H1 (cell line): Measurements from ENCODE around the gene RAB3C. TPM values are rescaled to one million over a fixed set of nuclear protein-coding genes. Genes with fewer than 3 reads are reported as not detected.

Experiments used
- CTCF ChIA-PET: fragments of 300-600 bp; sonication (Branson Sonifier 250); formaldehyde crosslinking; loops from one replicate; lab custom pipeline; 2021; ENCODE audit not compliant: partially characterized antibody; lab: Charles Lee
- POLR2A ChIA-PET: fragments of 300-600 bp; sonication (Branson Sonifier 250); formaldehyde crosslinking; loops from one replicate; lab custom pipeline; 2021; ENCODE audit warnings: inconsistent platforms; ENCODE audit not compliant: partially characterized antibody; lab: Charles Lee
- DNase-seq, 2 experiments: peaks; one replicate each; pipeline versions ENCODE4 v3.0.0 to v3.0.0-alpha.2; 2010 to 2022; ENCODE audit warnings: low spot score in 2 of 2, low read depth in 1 of 2, mixed read lengths in 1 of 2
- FAIRE-seq: peaks from 2 replicates; lab custom pipeline; 2011; peaks lifted over from hg19 to GRCh38; lab: Jason Lieb, UNC
- H2AFZ ChIP-seq: 2 replicates; pipeline ENCODE4 v1.8.1; 2012; ENCODE audit warnings: low read length, inconsistent platforms
- H2AK5ac ChIP-seq: 2 replicates; pipeline ENCODE4 v1.6.1; 2013; ENCODE audit warnings: low read depth, low read length
- H2BK120ac ChIP-seq: replicated peaks from 2 replicates; pipeline ENCODE3; 2013; ENCODE audit warnings: low read depth, low read length, inconsistent platforms
- H2BK12ac ChIP-seq: 2 replicates; pipeline ENCODE4 v1.6.1; 2013; ENCODE audit warnings: low read depth, low read length
- H2BK15ac ChIP-seq: 2 replicates; pipeline ENCODE4 v1.6.1; 2013; ENCODE audit warnings: low read length
- H2BK20ac ChIP-seq: 2 replicates; pipeline ENCODE4 v1.6.1; 2013; ENCODE audit warnings: low read length
- H2BK5ac ChIP-seq: 2 replicates; pipeline ENCODE4 v1.6.1; 2013; ENCODE audit warnings: low read depth, low read length
- H3K14ac ChIP-seq: 2 replicates; pipeline ENCODE4 v1.6.1; 2013; ENCODE audit warnings: inconsistent platforms; ENCODE audit not compliant: insufficient read length
- H3K18ac ChIP-seq: 2 replicates; pipeline ENCODE4 v1.6.1; 2013; ENCODE audit warnings: low read length; ENCODE audit errors: extremely low read depth
- H3K23ac ChIP-seq: 2 replicates; pipeline ENCODE4 v1.6.1; 2013; ENCODE audit warnings: inconsistent platforms; ENCODE audit not compliant: insufficient read length
- H3K23me2 ChIP-seq: 2 replicates; pipeline ENCODE4 v1.6.1; 2013; ENCODE audit warnings: low read depth, low read length
- H3K27ac ChIP-seq: 2 replicates; pipeline ENCODE4 v1.6.1; 2011; ENCODE audit warnings: low read depth, low read length, inconsistent platforms
- H3K27me3 ChIP-seq, 4 experiments: replicated peaks in 1 of 4; 1 replicate in 1 of 4; 2 replicates in 3 of 4; pipeline versions ENCODE4 v1.6.1 to v1.8.1; 2011 to 2013; ENCODE audit warnings: low read length in 3 of 4, mild to moderate bottlenecking in 3 of 4, inconsistent platforms in 2 of 4, mixed read lengths in 2 of 4, moderate library complexity in 1 of 4; ENCODE audit not compliant: control insufficient read depth in 3 of 4, insufficient read depth in 3 of 4; ENCODE audit errors: extremely low read depth in 1 of 4
- H3K36me3 ChIP-seq, 4 experiments: 2 replicates each; pipeline versions ENCODE4 v1.6.1 to v1.8.1; 2011 to 2013; ENCODE audit warnings: mild to moderate bottlenecking in 4 of 4, low read length in 3 of 4, moderate library complexity in 2 of 4, control low read depth in 1 of 4, inconsistent platforms in 1 of 4; ENCODE audit not compliant: insufficient read depth in 4 of 4, control insufficient read depth in 2 of 4
- H3K4ac ChIP-seq: replicated peaks from 2 replicates; pipeline ENCODE3; 2013; ENCODE audit warnings: low read length, low read depth, mixed read lengths, inconsistent platforms; ENCODE audit not compliant: insufficient read length
- H3K4me1 ChIP-seq, 4 experiments: replicated peaks in 1 of 4; 1 replicate in 1 of 4; 2 replicates in 3 of 4; pipeline versions ENCODE4 v1.6.1 to v1.8.1; 2011 to 2013; ENCODE audit warnings: low read length in 3 of 4, inconsistent platforms in 2 of 4, mixed read lengths in 1 of 4; ENCODE audit not compliant: insufficient read depth in 4 of 4, control insufficient read depth in 3 of 4
- H3K4me2 ChIP-seq, 2 experiments: 2 replicates each; pipeline versions ENCODE4 v1.6.1 to v1.8.1; 2011 to 2013; ENCODE audit warnings: low read depth in 2 of 2, low read length in 2 of 2, control low read depth in 1 of 2, inconsistent platforms in 1 of 2, mild to moderate bottlenecking in 1 of 2; ENCODE audit not compliant: insufficient read depth in 1 of 2
- H3K4me3 ChIP-seq, 4 experiments: fragments of 200-600, 300-600 bp in 1 of 4; sonication (generic), shearing (Covaris generic), sonication (Bioruptor Twin) in 1 of 4; 2 replicates each; pipeline versions ENCODE4 v1.5.1 to v1.8.1; 2011 to 2016; ENCODE audit warnings: low read length in 4 of 4, low read depth in 3 of 4, control low read depth in 2 of 4, inconsistent platforms in 2 of 4, mild to moderate bottlenecking in 2 of 4, mixed read lengths in 1 of 4, moderate library complexity in 1 of 4; ENCODE audit not compliant: insufficient read depth in 2 of 4; ENCODE audit errors: extremely low read depth in 1 of 4
- H3K56ac ChIP-seq: replicated peaks from 2 replicates; pipeline ENCODE3; 2013; ENCODE audit warnings: low read depth, mild to moderate bottlenecking, mixed read lengths, low read length, inconsistent platforms; ENCODE audit not compliant: insufficient read length
- H3K79me1 ChIP-seq: 2 replicates; pipeline ENCODE4 v1.6.1; 2013; ENCODE audit warnings: low read depth, low read length, control low read depth
- H3K79me2 ChIP-seq, 2 experiments: 2 replicates each; pipeline versions ENCODE4 v1.6.1 to v1.8.1; 2012 to 2013; ENCODE audit warnings: low read length in 2 of 2, mild to moderate bottlenecking in 2 of 2, inconsistent platforms in 1 of 2; ENCODE audit not compliant: insufficient read depth in 2 of 2, control insufficient read depth in 1 of 2
- H3K9ac ChIP-seq, 4 experiments: replicated peaks in 1 of 4; 1 replicate in 1 of 4; 2 replicates in 3 of 4; pipeline versions ENCODE4 v1.6.1 to v1.8.1; 2011 to 2013; ENCODE audit warnings: low read depth in 3 of 4, low read length in 3 of 4, control low read depth in 2 of 4, mild to moderate bottlenecking in 2 of 4, moderate library complexity in 2 of 4, inconsistent platforms in 1 of 4; ENCODE audit errors: extremely low read depth in 1 of 4
- H3K9me3 ChIP-seq, 2 experiments: 2 replicates each; pipeline versions ENCODE4 v1.6.1 to v1.8.1; 2012 to 2013; ENCODE audit warnings: mild to moderate bottlenecking in 2 of 2, moderate library complexity in 2 of 2, control low read depth in 1 of 2, inconsistent platforms in 1 of 2, low read depth in 1 of 2, low read length in 1 of 2, mixed read lengths in 1 of 2; ENCODE audit not compliant: insufficient read depth in 2 of 2
- H4K20me1 ChIP-seq, 2 experiments: replicated peaks in 1 of 2; 2 replicates each; pipeline versions ENCODE3 to v1.8.1; 2011 to 2013; ENCODE audit warnings: inconsistent platforms in 2 of 2, low read length in 2 of 2, mild to moderate bottlenecking in 1 of 2; ENCODE audit not compliant: insufficient read depth in 2 of 2, control insufficient read depth in 1 of 2
- H4K5ac ChIP-seq: 2 replicates; pipeline ENCODE4 v1.6.1; 2013; ENCODE audit warnings: low read length, low read depth, mixed read lengths, inconsistent platforms; ENCODE audit not compliant: insufficient read length
- H4K8ac ChIP-seq: 2 replicates; pipeline ENCODE4 v1.8.0; 2013; ENCODE audit warnings: mild to moderate bottlenecking, moderate library complexity, low read length, inconsistent platforms; ENCODE audit not compliant: insufficient read depth; ENCODE audit errors: extremely low read depth
- H4K91ac ChIP-seq: replicated peaks from 2 replicates; pipeline ENCODE3; 2013; ENCODE audit warnings: low read length, mixed read lengths, inconsistent platforms; ENCODE audit not compliant: insufficient read length
- ASH2L ChIP-seq: fragments of 200-600, 300-600 bp; sonication (generic); IDR thresholded peaks from one replicate; pipeline ENCODE4 v1.7.1; 2017; ENCODE audit warnings: low read length
- BACH1 ChIP-seq: IDR thresholded peaks from 2 replicates; pipeline ENCODE4 v1.6.1; 2012; ENCODE audit warnings: low read length, improper control_type of control experiment
- CBX5 ChIP-seq: fragments of 300-800, 300-1000 bp; sonication (generic); IDR thresholded peaks from 2 replicates; pipeline ENCODE4 v1.7.1; 2016; ENCODE audit warnings: antibody characterized with exemption, low read length, low read depth
- CREB1 ChIP-seq: IDR thresholded peaks from 2 replicates; pipeline ENCODE4 v1.6.1; 2012; ENCODE audit warnings: inconsistent platforms
- E2F6 ChIP-seq: IDR thresholded peaks from 2 replicates; pipeline ENCODE4 v1.6.1; 2012; ENCODE audit warnings: inconsistent platforms
- MAFK ChIP-seq: IDR thresholded peaks from 2 replicates; pipeline ENCODE4 v1.6.1; 2012; ENCODE audit warnings: low read depth, mild to moderate bottlenecking, improper control_type of control experiment, low read length
- RXRA ChIP-seq: IDR thresholded peaks from 2 replicates; pipeline ENCODE4 v1.6.1; 2011; ENCODE audit warnings: low read depth, mild to moderate bottlenecking, low read length, moderate library complexity; ENCODE audit not compliant: insufficient read depth
- SIN3A ChIP-seq, 2 experiments: IDR thresholded peaks in 1 of 2; conservative IDR thresholded peaks in 1 of 2; 2 replicates each; pipeline ENCODE4 v1.6.1; 2011 to 2012; ENCODE audit warnings: low read length in 2 of 2, improper control_type of control experiment in 1 of 2, low read depth in 1 of 2, mild to moderate bottlenecking in 1 of 2
- SP2 ChIP-seq: IDR thresholded peaks from 2 replicates; pipeline ENCODE4 v1.6.1; 2012; ENCODE audit warnings: mild to moderate bottlenecking, low read length, inconsistent platforms
- TEAD4 ChIP-seq: IDR thresholded peaks from 2 replicates; pipeline ENCODE4 v1.6.1; 2012; ENCODE audit warnings: low read depth, low read length, inconsistent platforms, mixed read lengths
- WGBS, 2 experiments: shearing (Covaris generic) in 1 of 2; methylation state at CpG; one replicate each; pipeline versions ENCODE4 v1.1.6 to v1.1.7; 2013 to 2015; ENCODE audit warnings: low lambda C conversion rate in 2 of 2, mixed read lengths in 2 of 2, inconsistent platforms in 1 of 2, low coverage in 1 of 2, missing lambda C conversion rate in 1 of 2; ENCODE audit not compliant: insufficient replicate concordance in 2 of 2, insufficient coverage in 1 of 2, insufficient read length in 1 of 2; ENCODE audit errors: extremely low coverage in 1 of 2, missing lambda C conversion rate in 1 of 2; 5-methylcytosine and 5-hydroxymethylcytosine counted together
- polyA plus RNA-seq, 7 experiments: library from polyadenylated mRNA; depleted of rRNA in 3 of 7; stranded (reverse) in 5 of 7; unstranded in 2 of 7; fragments of >200 nt in 5 of 7; fragments of 200-250 nt in 2 of 7; gene quantifications; 1 replicate in 5 of 7; 2 replicates in 1 of 7; 4 replicates in 1 of 7; pipeline versions ENCODE4 v1.2.1 to v1.2.3, GENCODE V29; 2011 to 2013; ENCODE audit warnings: missing spikeins in 2 of 7, mixed read lengths in 2 of 7
- total RNA-seq: library from RNA; stranded (reverse); fragmentation: NEBNext Ultra II Directional; extraction: Animal tissue kit (Norgen Biotek cat#: 25700); gene quantifications from 2 replicates; pipeline ENCODE4 v1.2.1, GENCODE V29; 2021

RAB3C gene
- total and polyA plus RNA-seq, 2 of the 8 experiments (the other 6 are each of a cell fraction or from before 2014, with no cell fraction given) = 14.7 to 18.3 TPM

- H3K56ac ChIP-seq = no peak overlapping the region
- H4K5ac ChIP-seq = no peak overlapping the region
- H3K79me2 ChIP-seq = no peaks in the 10 kb centered on the region
- peaks cover 0 to 3% (median 0%) of the 10 kb centered on the region in 4 experiments; a peak in 1 of 8 replicates for H3K36me3 ChIP-seq
- 80% methylated on average over 1 of the region's 1 CpG; no CpG with 5 or more reads in 1 of the 2 experiments for WGBS, 2 experiments
- H3K4ac ChIP-seq = no peak overlapping the region
- no peaks in the 10 kb centered on the region for H3K79me1 ChIP-seq
- H2BK20ac ChIP-seq = no peak overlapping the region
- no peak overlapping the region for H3K23ac ChIP-seq
- no peaks in the 10 kb centered on the region; a peak in 3 of 7 replicates for H3K27me3 ChIP-seq
- CTCF ChIA-PET = interaction anchor here (0.6 kb wide), 1 partner anchor 220 kb away, joined by 3 read pairs; no protein-coding TSS in a partner anchor
- no peaks in the 10 kb centered on the region for H3K23me2 ChIP-seq
- peak overlapping the region in 1 of 2 experiments; percentile 49; a peak in 1 of 4 replicates for H3K4me2 ChIP-seq
- no peak overlapping the region for H4K91ac ChIP-seq
- TF ChIP-seq ASH2L (no peak), SIN3A (conservative IDR thresholded peaks at IDR 0.05 in 1 of 2, IDR thresholded peaks at IDR 0.05 in 1 of 2; ENCODE audit: low read depth in 1 of 2, low read length in 2 of 2) (no peak), CBX5 (no peak), E2F6 (no peak), RXRA (no peak), SP2 (no peak), CREB1 (no peak), TEAD4 (0 out of 2 replicates have a peak, but pooled peaks have one; percentile 15), BACH1 (peak; percentile 62; the same call in 1 of the 2 replicates), MAFK (peak; percentile 41; the same call in 1 of the 2 replicates)
- FAIRE-seq (peak; percentile 90), DNase-seq (no peak)
- H3K27ac ChIP-seq = no peak overlapping the region
- no peaks in the 10 kb centered on the region; a peak in 1 of 4 replicates for H3K9me3 ChIP-seq
- H2AK5ac ChIP-seq = no peak overlapping the region
- no peak overlapping the region for H3K18ac ChIP-seq
- peaks cover 0 to 13% (median 6%) of the 10 kb centered on the region in 4 experiments; a peak in 4 of 7 replicates for H3K4me1 ChIP-seq
- H2BK12ac ChIP-seq = no peak overlapping the region
- H3K14ac ChIP-seq = no peak overlapping the region
- no peak overlapping the region for H2AFZ ChIP-seq
- no peak overlapping the region for H3K4me3 ChIP-seq
- no peak overlapping the region for H2BK120ac ChIP-seq
- H4K20me1 ChIP-seq = no peaks in the 10 kb centered on the region
- H3K9ac ChIP-seq = no peak overlapping the region
- H2BK5ac ChIP-seq = no peak overlapping the region
- no peak overlapping the region for H4K8ac ChIP-seq
- POLR2A ChIA-PET = no interaction called here
- H2BK15ac ChIP-seq = no peak overlapping the region
Measured at GRCh38 chr5:58722160-58722559, 139.3 kb downstream of the RAB3C start.
